SK-N-DZ (cell line): ENCODE results near the gene STK38.

Experiments used
- small RNA-seq, 2 experiments: library from RNA; depleted of rRNA; stranded (forward); fragments of <200 nt; gene quantifications; one replicate each; pipeline ENCODE3, GENCODE V24; 2014

The STK38 gene

Small RNA genes lying within 50 kb of the gene (small RNA-seq; reads per million reads assigned to genes)
- 0 reads per million in 2 experiments for gene RN7SL502P
